ENCODE results near the gene LRBA.

LRBA gene

DNA sequence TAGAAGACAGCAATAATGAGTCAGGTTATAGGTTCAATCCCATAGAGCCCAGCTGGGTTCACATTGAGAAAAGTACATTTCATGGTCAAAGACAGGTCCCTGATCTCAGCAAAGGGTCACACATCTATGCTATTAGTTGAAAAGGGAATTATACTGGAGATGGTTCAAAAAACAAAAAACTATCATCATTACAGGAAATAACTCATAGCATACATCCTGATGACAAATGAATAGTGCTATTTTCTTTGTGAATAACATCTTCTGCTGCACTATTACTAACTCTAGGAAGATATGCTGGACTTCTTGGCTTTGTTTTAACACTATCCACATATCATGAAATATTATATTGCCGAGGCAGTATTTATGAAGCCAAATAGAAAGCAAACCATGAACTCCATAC is 635.6 kb downstream of the LRBA start:
- no peak overlapping the region for H3K4me3 ChIP-seq (ENCODE audit: low read depth, low read length)
- no peak for DNase-seq (ENCODE audit: low read depth)
- TF ChIP-seq, protein P1, sequence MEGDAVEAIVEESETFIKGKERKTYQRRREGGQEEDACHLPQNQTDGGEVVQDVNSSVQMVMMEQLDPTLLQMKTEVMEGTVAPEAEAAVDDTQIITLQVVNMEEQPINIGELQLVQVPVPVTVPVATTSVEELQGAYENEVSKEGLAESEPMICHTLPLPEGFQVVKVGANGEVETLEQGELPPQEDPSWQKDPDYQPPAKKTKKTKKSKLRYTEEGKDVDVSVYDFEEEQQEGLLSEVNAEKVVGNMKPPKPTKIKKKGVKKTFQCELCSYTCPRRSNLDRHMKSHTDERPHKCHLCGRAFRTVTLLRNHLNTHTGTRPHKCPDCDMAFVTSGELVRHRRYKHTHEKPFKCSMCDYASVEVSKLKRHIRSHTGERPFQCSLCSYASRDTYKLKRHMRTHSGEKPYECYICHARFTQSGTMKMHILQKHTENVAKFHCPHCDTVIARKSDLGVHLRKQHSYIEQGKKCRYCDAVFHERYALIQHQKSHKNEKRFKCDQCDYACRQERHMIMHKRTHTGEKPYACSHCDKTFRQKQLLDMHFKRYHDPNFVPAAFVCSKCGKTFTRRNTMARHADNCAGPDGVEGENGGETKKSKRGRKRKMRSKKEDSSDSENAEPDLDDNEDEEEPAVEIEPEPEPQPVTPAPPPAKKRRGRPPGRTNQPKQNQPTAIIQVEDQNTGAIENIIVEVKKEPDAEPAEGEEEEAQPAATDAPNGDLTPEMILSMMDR (IDR thresholded peaks at IDR 0.05; ENCODE audit: low read depth, low read length, missing control alignments) = no peak
- in situ Hi-C loops (cut with HindIII; ENCODE audit: low sequenced_read_pairs) = no loop called here

DNA sequence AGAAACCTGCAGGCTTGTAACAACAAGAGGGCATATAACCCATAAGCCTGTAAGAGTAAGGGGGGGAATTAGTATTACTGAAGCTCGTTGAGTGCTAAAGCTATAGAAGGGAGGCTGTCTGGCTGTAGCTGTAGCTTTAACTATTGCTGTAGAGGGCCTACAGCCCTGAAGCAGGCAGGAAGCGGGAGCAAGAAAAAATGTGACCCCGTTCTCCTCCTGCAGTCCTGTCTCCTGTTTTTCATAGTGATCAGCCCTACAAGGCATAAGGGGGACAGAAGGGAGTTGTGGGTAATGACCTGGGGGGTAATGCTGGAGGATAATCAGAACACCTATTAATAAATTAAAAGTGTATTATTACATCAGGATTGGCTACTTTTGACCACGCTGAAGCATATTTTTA is 640.1 kb downstream of the LRBA start:
- in situ Hi-C loops (cut with HindIII; ENCODE audit: low sequenced_read_pairs) = no loop called here
- DNase-seq (ENCODE audit: low read depth) = no peak
- no peak overlapping the region for H3K4me3 ChIP-seq (ENCODE audit: low read depth, low read length)
- TF ChIP-seq, protein P1 (IDR thresholded peaks at IDR 0.05; ENCODE audit: low read depth, low read length, missing control alignments) = no peak

DNA sequence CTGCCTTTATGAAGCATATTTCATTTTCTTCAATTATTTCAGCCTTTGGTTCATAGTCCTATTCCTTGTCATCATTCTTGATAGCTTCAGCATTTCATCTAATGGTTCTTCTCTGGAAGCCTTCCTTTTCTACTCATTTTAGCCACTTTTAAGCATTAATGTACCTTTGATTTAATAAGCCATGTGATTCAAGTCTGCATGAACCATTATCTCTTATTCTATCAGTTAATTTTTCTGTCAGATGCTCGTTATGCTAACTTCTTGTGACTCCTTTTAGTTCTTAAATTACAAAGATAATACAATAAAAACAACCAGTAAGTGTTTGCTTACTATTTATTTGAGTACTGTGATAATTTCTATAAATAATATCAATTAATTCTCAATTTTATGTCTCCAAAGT is 643.2 kb downstream of the LRBA start:
- in situ Hi-C loops (cut with HindIII; ENCODE audit: low sequenced_read_pairs) = no loop called here
- no peak overlapping the region for H3K4me3 ChIP-seq (ENCODE audit: low read depth, low read length)
- TF ChIP-seq, protein P1 (IDR thresholded peaks at IDR 0.05; ENCODE audit: low read depth, low read length, missing control alignments) = no peak
- DNase-seq (ENCODE audit: low read depth) = no peak

DNA sequence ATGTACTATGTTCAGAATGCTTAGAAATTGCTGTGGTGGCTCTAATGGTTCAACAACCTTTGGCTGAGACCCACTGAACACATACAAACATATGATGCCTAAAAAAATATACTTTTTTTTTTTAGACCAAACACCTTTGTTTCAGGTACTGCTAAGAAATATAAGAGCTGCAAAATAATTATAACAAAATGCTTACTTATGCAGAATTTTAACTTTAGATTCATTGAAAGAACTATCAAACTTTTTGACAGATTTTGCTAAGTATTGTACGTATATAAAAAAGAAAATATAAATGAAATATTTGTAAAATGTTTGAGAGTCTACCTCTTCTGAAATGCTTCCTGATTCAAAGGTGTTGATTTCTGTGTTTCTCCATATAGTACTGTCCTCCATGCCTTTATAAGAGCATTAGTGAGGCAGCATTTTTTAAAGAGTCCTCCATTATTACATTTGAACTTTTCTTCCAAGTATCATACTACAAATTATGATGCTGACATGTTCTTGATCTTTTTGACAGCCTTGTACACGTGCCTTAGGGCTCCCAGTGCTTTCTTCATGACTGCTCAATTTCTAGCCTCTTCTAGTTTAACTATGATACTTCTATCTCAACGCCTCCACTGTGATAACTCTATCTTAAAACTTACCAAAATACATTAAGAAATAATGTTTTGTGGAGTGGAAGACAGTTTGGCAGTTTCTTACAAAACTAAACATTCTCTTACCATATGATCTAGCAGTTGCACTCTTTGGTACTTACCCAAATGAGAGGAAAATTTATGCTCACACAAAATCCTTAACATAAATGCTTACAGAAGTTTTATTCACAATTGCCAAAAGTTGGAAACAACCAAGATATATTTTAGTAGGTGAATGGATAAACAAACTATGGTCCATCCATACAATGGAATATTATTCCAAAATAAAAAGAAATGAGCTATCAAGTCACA is 645.4 kb downstream of the LRBA start:
- in situ Hi-C loops (cut with HindIII; ENCODE audit: low sequenced_read_pairs) = no loop called here
- no peak for DNase-seq (ENCODE audit: low read depth)
- TF ChIP-seq, protein P1 (IDR thresholded peaks at IDR 0.05; ENCODE audit: low read depth, low read length, missing control alignments) = no peak
- H3K4me3 ChIP-seq (ENCODE audit: low read depth, low read length) = no peak overlapping the region

DNA sequence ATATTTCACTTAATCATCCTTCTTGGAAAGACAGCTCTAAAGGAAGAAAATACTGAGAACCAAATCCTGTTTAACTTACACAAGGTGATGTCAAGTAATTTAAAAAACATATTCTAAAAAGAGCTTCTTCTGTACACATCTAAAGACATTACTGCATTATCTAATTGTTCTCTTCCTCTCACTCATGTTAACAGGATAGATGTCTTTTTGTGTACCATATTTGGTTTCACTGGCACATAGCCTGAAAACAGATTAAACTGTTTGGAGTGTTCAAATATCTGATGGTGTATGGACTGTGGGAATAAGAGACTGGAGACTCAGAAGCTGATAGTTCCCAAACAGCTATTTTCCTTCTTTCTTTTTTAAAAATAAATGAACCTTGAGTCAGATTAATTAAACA is 646.4 kb downstream of the LRBA start:
- TF ChIP-seq, protein P1 (IDR thresholded peaks at IDR 0.05; ENCODE audit: low read depth, low read length, missing control alignments) = no peak

DNA sequence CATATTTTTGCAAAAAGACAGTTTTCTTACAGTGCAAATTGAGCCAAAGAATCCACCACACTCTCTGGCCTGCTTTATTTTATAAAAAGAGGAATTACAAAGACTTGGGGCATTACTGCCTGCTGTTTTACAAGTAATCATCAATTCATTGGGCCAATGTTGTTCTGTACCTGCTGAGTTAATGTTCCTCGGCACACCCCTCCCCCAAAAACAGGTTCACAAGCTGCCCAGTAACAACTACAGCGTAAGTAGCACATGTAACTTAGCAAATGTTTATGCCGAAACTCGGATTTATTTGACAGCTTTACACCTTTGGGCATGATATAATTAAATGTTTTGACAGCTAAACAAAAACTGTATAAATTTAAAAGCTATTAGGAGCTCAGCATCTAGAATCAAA is 647.8 kb downstream of the LRBA start:
- H3K4me3 ChIP-seq (ENCODE audit: low read depth, low read length) = no peak overlapping the region
- no peak for DNase-seq (ENCODE audit: low read depth)
- TF ChIP-seq, protein P1 (IDR thresholded peaks at IDR 0.05; ENCODE audit: low read depth, low read length, missing control alignments) = no peak
- in situ Hi-C loops (cut with HindIII; ENCODE audit: low sequenced_read_pairs) = no loop called here

More for the DNA sequence above, 646.4 kb downstream of the LRBA start:
- no peak overlapping the region for H3K4me3 ChIP-seq (ENCODE audit: low read depth, low read length)
- DNase-seq (ENCODE audit: low read depth) = no peak
- in situ Hi-C loops (cut with HindIII; ENCODE audit: low sequenced_read_pairs) = no loop called here

Data from astrocyte of the cerebellum (primary cell).